ENCODE results near the gene MISP3. TPM values are rescaled to one million over a fixed set of nuclear protein-coding genes. Genes with fewer than 3 reads are reported as not detected.

Gene MISP3
- total RNA-seq, 4 donors from 2014 or later = 1.6 to 3.0 (median 2.8) TPM; not detected in 1

DNA sequence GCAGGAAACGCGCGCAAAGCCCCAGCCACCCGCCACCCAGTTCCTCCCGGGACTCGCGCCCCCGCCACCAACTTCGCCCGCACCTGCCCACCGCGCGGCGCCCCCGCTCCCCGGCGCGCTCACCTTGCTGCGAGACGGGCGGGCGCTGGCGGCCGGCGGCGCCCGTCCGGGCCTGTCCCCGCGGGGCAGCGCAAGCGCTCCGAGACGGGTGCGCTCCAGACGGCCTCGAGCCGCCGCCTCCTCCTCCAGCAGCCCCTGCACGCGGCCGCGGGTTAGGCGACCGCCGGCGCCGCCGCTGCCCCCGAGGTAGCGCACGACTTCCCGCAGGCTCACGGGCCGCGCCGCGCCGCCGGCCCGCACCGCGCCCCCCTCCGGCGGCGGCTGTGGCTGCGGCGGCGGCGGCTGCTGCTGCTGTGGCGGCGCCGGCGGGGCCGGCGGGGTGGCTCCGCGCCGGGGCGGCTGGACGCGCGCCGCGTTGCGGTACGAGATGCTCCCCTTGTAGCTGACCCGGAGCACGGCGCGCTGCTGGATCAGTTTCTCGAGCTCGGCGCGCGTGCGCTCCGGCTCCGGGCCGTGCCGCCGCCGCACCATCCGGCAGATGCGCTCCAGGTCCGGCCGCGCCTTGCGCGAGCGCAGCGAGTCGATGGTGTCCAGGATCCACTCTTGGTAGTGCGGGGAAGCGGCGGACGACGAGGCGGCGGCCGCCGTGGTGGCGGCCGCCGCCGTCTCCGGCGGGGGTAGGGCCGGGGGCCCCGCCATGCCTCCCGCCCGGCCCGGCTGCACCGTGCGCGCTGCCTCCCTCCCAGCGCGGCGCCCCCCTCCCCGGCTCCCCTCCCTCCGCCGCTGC, 17.3 kb downstream of the MISP3 start:
- ATAC-seq (ENCODE audit: low FRiP score) (peak; percentile 4), DNase-seq (ENCODE audit: low spot score) (no peak)
- TF ChIP-seq CTCF (IDR thresholded peaks at IDR 0.05) = no peak

DNA sequence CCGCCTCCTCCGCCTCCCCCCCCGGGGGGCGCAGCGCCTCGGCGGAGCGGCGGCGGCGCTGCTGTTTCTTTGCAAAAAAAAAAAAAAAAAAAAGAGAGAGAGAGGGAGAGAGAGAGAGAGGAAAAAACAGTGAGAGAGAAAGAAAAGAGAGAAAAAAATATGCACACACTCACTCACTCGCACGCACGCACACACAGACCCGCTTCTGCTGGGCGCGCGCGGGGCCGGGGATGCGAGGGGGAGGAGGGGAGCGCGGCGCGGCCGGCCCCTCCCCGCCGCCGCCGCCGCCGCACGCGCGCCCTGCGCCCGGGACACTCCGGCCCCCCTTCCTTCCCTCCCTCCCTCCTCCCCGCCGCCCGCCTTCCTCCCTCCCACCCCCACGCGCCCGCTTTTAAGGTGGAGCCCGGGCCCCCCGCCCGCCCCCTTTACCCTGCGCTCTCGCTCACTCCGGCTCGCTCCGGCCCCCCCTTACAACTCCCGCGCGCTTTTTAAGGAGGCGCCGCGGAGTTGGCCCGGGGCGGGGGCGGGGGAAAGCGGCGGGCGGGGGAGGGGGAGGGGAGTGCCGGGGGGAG, 18.0 kb downstream of the MISP3 start, which contains the start of gene SAMD1:
Gene SAMD1 (minus strand): TSS at position 243 of the 572 bp plus-strand sequence.
- no peak for TF ChIP-seq CTCF (IDR thresholded peaks at IDR 0.05)
- DNase-seq (ENCODE audit: low spot score) (peak; percentile 47), ATAC-seq (ENCODE audit: low FRiP score) (peak; percentile 80)

DNA sequence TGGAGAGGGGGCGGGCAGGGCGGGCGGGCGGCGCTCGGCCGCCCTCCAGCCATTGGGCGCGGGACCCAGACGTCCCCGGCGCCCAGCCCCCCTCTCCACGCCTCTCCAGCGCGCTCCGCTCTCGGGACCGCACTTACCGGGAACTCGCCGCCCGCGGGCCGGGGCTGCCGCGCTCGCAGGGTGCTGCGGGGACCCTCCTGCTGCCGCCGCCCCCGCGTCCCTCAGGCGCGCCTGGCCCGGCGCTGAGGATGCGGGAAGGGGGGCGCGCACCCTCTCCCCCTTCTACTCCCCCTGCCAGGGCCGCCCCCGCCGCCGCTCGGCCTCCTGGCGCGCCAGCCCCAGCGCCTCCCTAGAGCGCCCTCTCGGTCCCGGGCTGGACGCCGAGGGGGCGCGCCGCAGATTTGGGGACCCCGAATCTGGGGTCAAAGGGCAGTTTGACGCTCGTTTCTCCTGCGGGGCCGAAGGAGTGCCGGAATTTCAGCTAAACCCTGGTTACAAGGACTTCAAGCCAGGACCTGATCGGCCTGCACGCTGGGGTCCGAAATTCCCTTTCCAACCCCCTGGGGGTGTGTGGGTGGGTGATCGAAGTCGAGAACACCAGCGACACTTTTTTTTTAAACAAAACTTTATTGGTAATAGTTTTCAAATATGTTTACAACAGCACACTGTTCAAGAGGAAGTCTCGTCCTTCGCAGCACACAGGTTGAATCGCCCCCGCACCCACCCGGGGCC, 18.7 kb downstream of the MISP3 start:
- no peak for TF ChIP-seq CTCF (IDR thresholded peaks at IDR 0.05)
- peak; percentile 79 for ATAC-seq (ENCODE audit: low FRiP score)
- no peak for DNase-seq (ENCODE audit: low spot score)

DNA sequence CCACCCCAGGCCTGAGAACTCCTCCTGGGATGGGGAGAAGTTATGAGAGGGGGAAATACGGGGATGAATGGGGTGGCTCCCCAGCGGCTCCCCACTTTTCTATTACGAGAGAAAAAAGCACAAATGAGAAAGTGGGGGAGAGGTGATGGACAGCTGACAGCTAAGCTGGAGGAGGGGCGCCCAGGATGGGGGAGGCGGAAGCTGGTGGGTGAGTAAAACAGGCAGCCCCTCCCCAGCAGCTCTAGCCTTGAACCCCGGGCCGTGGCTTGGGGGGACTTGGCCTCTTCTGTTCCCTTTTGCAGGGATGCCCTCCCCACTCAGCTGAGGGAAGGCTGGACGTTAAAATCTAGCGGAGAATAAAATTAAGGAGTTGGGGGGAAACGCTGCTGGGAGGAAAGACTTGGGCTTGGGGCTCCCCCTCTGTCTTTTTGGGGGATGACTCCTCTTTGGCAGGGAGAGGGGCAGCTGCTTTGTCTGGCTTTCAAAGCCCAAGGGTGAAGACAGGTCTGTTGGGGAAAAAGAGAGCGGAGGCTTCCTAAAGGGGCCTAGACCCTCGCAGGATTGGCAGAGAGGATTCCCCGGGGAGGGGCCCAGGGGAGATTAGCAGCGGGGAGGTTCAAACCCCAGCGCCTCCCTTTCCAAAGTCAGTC, 19.4 kb downstream of the MISP3 start:
- ATAC-seq (ENCODE audit: low FRiP score) (no peak), DNase-seq (ENCODE audit: low spot score) (no peak)
- TF ChIP-seq CTCF (IDR thresholded peaks at IDR 0.05) = no peak

GRCh38 chr19:14093117-14093823, 20.7 kb downstream of the MISP3 start:
- no peak for ATAC-seq (ENCODE audit: low FRiP score)
- TF ChIP-seq CTCF (IDR thresholded peaks at IDR 0.05) = no peak

DNA sequence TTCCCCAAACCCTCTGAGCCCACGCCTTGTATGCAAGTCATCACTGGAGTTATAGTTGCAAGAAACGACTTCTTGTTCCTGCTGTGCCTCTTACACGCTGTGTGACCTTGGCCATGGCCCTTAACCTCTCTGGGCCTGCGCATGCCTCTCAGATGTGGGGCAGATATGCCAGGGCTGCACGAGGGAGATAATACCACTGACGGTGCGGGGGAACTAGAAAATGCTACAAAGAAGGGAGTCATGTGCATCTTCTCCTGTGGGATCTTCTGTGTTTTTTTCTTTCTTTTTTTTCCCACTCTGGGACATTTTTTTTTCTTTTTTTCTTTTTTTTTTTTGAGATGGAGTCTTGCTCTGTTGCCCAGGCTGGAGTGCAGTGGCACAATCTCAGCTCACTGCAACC, 22.3 kb downstream of the MISP3 start:
- DNase-seq (ENCODE audit: low spot score) (no peak), ATAC-seq (ENCODE audit: low FRiP score) (no peak)
- no peak for TF ChIP-seq CTCF (IDR thresholded peaks at IDR 0.05)

More at GRCh38 chr19:14093117-14093823, 20.7 kb downstream of the MISP3 start:
- no peak for DNase-seq (ENCODE audit: low spot score)
